Measurements from ENCODE around the gene PGAP1.

Gene PGAP1

GRCh38 chr2:196926562-196927375, at the start of gene PGAP1:
TSS of gene PGAP1 (minus strand) at chr2:196926707. CDS start at chr2:196926616, 91 bp downstream.
- DNase-seq (ENCODE audit: low spot score), result peak; percentile 90

- no peak for DNase-seq (ENCODE audit: low spot score)
Measured at GRCh38 chr2:196974970-196975369, 48.5 kb upstream of the PGAP1 start.

GRCh38 chr2:196971574-196972279, 45.2 kb upstream of the PGAP1 start:
- DNase-seq (ENCODE audit: low spot score), result no peak

- no peak for DNase-seq (ENCODE audit: low spot score)
Measured at GRCh38 chr2:196970099-196970498, 43.6 kb upstream of the PGAP1 start.

GRCh38 chr2:196968516-196968915, 42.0 kb upstream of the PGAP1 start:
- DNase-seq (ENCODE audit: low spot score), result no peak

- DNase-seq (ENCODE audit: low spot score), result no peak
Measured at GRCh38 chr2:196967775-196968174, 41.3 kb upstream of the PGAP1 start.

GRCh38 chr2:196967116-196967515, 40.6 kb upstream of the PGAP1 start:
- no peak for DNase-seq (ENCODE audit: low spot score)

GRCh38 chr2:196966061-196966460, 39.6 kb upstream of the PGAP1 start:
- no peak for DNase-seq (ENCODE audit: low spot score)

GRCh38 chr2:196965651-196966050, 39.1 kb upstream of the PGAP1 start:
- DNase-seq (ENCODE audit: low spot score), result no peak

- DNase-seq (ENCODE audit: low spot score), result no peak
Measured at GRCh38 chr2:196963961-196964360, 37.5 kb upstream of the PGAP1 start.

GRCh38 chr2:196963043-196963442, 36.5 kb upstream of the PGAP1 start:
- no peak for DNase-seq (ENCODE audit: low spot score)

- no peak for DNase-seq (ENCODE audit: low spot score)
Measured at GRCh38 chr2:196962325-196962724, 35.8 kb upstream of the PGAP1 start.

GRCh38 chr2:196961889-196962288, 35.4 kb upstream of the PGAP1 start:
- no peak for DNase-seq (ENCODE audit: low spot score)

- DNase-seq (ENCODE audit: low spot score), result no peak
Measured at GRCh38 chr2:196959734-196960338, 33.3 kb upstream of the PGAP1 start.

- no peak for DNase-seq (ENCODE audit: low spot score)
Measured at GRCh38 chr2:196959281-196959680, 32.8 kb upstream of the PGAP1 start.

GRCh38 chr2:196957881-196958525, 31.5 kb upstream of the PGAP1 start:
- DNase-seq (ENCODE audit: low spot score), result no peak

GRCh38 chr2:196957442-196957841, 30.9 kb upstream of the PGAP1 start:
- DNase-seq (ENCODE audit: low spot score), result no peak

- no peak for DNase-seq (ENCODE audit: low spot score)
Measured at GRCh38 chr2:196956069-196956468, 29.6 kb upstream of the PGAP1 start.

GRCh38 chr2:196955036-196955435, 28.5 kb upstream of the PGAP1 start:
- no peak for DNase-seq (ENCODE audit: low spot score)

GRCh38 chr2:196954001-196954400, 27.5 kb upstream of the PGAP1 start:
- no peak for DNase-seq (ENCODE audit: low spot score)

GRCh38 chr2:196952936-196953335, 26.4 kb upstream of the PGAP1 start:
- no peak for DNase-seq (ENCODE audit: low spot score)

GRCh38 chr2:196951973-196952372, 25.5 kb upstream of the PGAP1 start:
- no peak for DNase-seq (ENCODE audit: low spot score)
